Skeletal muscle tissue (tissue), 4 donors: Measurements from ENCODE around the gene NECAB2. TPM values are rescaled to one million over a fixed set of nuclear protein-coding genes. Genes with fewer than 3 reads are reported as not detected.

Experiments used
- H3K27ac ChIP-seq: one replicate; pipeline ENCODE4 v1.7.0; 2013; ENCODE audit warnings: mild to moderate bottlenecking, low read depth, low read length, inconsistent platforms
- H3K27me3 ChIP-seq, 3 donors: one replicate each; pipeline ENCODE4 v1.7.0; 2013; ENCODE audit warnings: low read length in 3 of 3; ENCODE audit not compliant: control insufficient read depth in 3 of 3, insufficient read depth in 3 of 3
- H3K36me3 ChIP-seq, 3 donors: one replicate each; pipeline ENCODE4 v1.7.0; 2013; ENCODE audit warnings: low read length in 3 of 3; ENCODE audit not compliant: control insufficient read depth in 3 of 3, insufficient read depth in 3 of 3
- H3K4me1 ChIP-seq, 3 donors: one replicate each; pipeline ENCODE4 v1.7.0; 2013; ENCODE audit warnings: low read length in 3 of 3, mild to moderate bottlenecking in 3 of 3; ENCODE audit not compliant: control insufficient read depth in 3 of 3, insufficient read depth in 3 of 3
- H3K4me3 ChIP-seq, 3 donors: one replicate each; pipeline ENCODE4 v1.7.0; 2013; ENCODE audit warnings: low read length in 3 of 3
- H3K9ac ChIP-seq, 3 donors: one replicate each; pipeline ENCODE4 v1.7.0; 2013; ENCODE audit warnings: low read length in 3 of 3, mild to moderate bottlenecking in 3 of 3, moderate library complexity in 2 of 3, low read depth in 1 of 3
- H3K9me3 ChIP-seq, 3 donors: one replicate each; pipeline ENCODE4 v1.7.0; 2013; ENCODE audit warnings: low read length in 3 of 3; ENCODE audit not compliant: control insufficient read depth in 3 of 3
- total RNA-seq: library from RNA; depleted of rRNA; stranded (reverse); fragments of >200 nt; gene quantifications from one replicate; pipeline ENCODE4 v1.2.3, GENCODE V29; 2014
- donor health status: Osteomylitis.

Gene NECAB2
- total RNA-seq = not detected

GRCh38 chr16:83967838-83968305 lies at the start of gene NECAB2:
TSS of gene NECAB2 (plus strand) at chr16:83968244. CDS start at chr16:83968649, 405 bp downstream.
- peaks cover 0 to 9% (median 7%) of the 10 kb centered on the region in 3 donors for H3K4me1 ChIP-seq
- H3K9me3 ChIP-seq = no peaks in the 10 kb centered on the region
- no peak within 1 kb of the TSS for H3K27ac ChIP-seq
- H3K9ac ChIP-seq = no peak within 1 kb of the TSS
- peaks cover 17 to 22% (median 21%) of the 10 kb centered on the region in 3 donors for H3K36me3 ChIP-seq
- peaks cover 0 to 7% (median 4%) of the 10 kb centered on the region in 3 donors for H3K27me3 ChIP-seq
- no peak within 1 kb of the TSS for H3K4me3 ChIP-seq

DNA sequence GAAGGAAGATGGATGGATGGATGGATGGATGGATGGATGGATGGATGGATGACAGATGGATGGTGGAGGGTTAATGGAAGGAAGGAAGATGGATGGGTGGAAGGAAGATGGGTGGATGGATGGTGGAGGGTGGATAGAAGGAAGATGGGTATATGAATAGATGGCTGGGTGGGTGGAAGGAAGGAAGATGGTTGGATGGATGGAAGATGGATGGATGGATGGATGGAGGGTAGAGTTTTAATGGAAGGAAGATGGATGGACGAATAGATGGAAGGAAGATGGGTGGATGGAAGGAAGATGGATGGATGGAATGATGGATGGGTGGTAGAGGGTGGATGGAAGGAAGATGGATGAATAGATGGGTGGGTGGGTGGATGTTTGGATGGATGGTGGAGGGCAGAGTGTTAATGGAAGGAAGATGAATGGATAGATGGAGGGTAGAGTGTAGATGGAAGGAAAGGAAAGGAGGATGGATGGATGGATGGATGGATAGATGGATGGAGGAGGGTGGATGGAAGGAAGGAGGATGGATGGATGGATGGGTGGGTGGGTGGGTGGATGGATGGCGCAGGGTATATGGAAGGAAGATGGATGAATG lies 47.1 kb upstream of the NECAB2 start:
- H3K4me3 ChIP-seq = no peak overlapping the region
- peaks cover 46 to 49% (median 49%) of the 10 kb centered on the region in 3 donors for H3K36me3 ChIP-seq
- H3K27ac ChIP-seq = no peak overlapping the region
- H3K9me3 ChIP-seq = no peaks in the 10 kb centered on the region
- no peak overlapping the region for H3K9ac ChIP-seq
- no peaks in the 10 kb centered on the region for H3K27me3 ChIP-seq
- H3K4me1 ChIP-seq = peaks cover 0 to 5% (median under 1%) of the 10 kb centered on the region in 3 donors

GRCh38 chr16:83923581-83924365 lies 44.3 kb upstream of the NECAB2 start:
- Histone ChIP-seq H3K36me3 (peaks cover 23 to 27% (median 24%) of the 10 kb centered on the region in 3 donors), H3K4me3 (no peak overlapping the region), H3K9me3 (no peaks in the 10 kb centered on the region), H3K4me1 (peaks cover 9 to 11% (median 10%) of the 10 kb centered on the region in 3 donors), H3K9ac (no peak overlapping the region), H3K27me3 (no peaks in the 10 kb centered on the region), H3K27ac (no peak overlapping the region)

- H3K4me3 ChIP-seq = no peak overlapping the region
- no peak overlapping the region for H3K9ac ChIP-seq
- no peaks in the 10 kb centered on the region for H3K27me3 ChIP-seq
- no peaks in the 10 kb centered on the region for H3K9me3 ChIP-seq
- peaks cover 14 to 18% (median 17%) of the 10 kb centered on the region in 3 donors for H3K36me3 ChIP-seq
- peaks cover 9 to 11% (median 10%) of the 10 kb centered on the region in 3 donors for H3K4me1 ChIP-seq
- no peak overlapping the region for H3K27ac ChIP-seq
Observed at GRCh38 chr16:83924686-83925085, 43.4 kb upstream of the NECAB2 start.

GRCh38 chr16:83925095-83925905 lies 42.7 kb upstream of the NECAB2 start:
- H3K27ac ChIP-seq = no peak overlapping the region
- peaks cover 8 to 12% (median 10%) of the 10 kb centered on the region in 3 donors for H3K36me3 ChIP-seq
- no peak overlapping the region for H3K4me3 ChIP-seq
- no peaks in the 10 kb centered on the region for H3K27me3 ChIP-seq
- H3K9ac ChIP-seq = no peak overlapping the region
- H3K9me3 ChIP-seq = no peaks in the 10 kb centered on the region
- H3K4me1 ChIP-seq = peaks cover 9 to 11% (median 10%) of the 10 kb centered on the region in 3 donors

GRCh38 chr16:83925957-83926725 lies 41.9 kb upstream of the NECAB2 start:
- H3K9me3 ChIP-seq = no peaks in the 10 kb centered on the region
- no peak overlapping the region for H3K27ac ChIP-seq
- peaks cover 9 to 11% (median 10%) of the 10 kb centered on the region in 3 donors for H3K4me1 ChIP-seq
- peaks cover 6 to 8% (median 7%) of the 10 kb centered on the region in 3 donors for H3K36me3 ChIP-seq
- H3K9ac ChIP-seq = peak overlapping the region in 1 of 3 donors; percentile 16
- H3K4me3 ChIP-seq = peak overlapping the region in 2 of 3 donors; percentile 13 to 14
- no peaks in the 10 kb centered on the region for H3K27me3 ChIP-seq

GRCh38 chr16:83926726-83927397 lies 41.2 kb upstream of the NECAB2 start:
- Histone ChIP-seq H3K27me3 (no peaks in the 10 kb centered on the region), H3K36me3 (peaks cover 1 to 5% (median 2%) of the 10 kb centered on the region in 3 donors), H3K4me1 (peaks cover 9 to 11% (median 10%) of the 10 kb centered on the region in 3 donors), H3K27ac (no peak overlapping the region), H3K9ac (peak overlapping the region in 1 of 3 donors; percentile 16), H3K9me3 (no peaks in the 10 kb centered on the region), H3K4me3 (peak overlapping the region in 2 of 3 donors; percentile 13 to 14)

- H3K4me1 ChIP-seq = peaks cover 9 to 11% (median 10%) of the 10 kb centered on the region in 3 donors
- H3K4me3 ChIP-seq = no peak overlapping the region
- peaks cover 0 to 5% (median 0%) of the 10 kb centered on the region in 3 donors for H3K27me3 ChIP-seq
- no peak overlapping the region for H3K9ac ChIP-seq
- no peaks in the 10 kb centered on the region for H3K9me3 ChIP-seq
- H3K27ac ChIP-seq = no peak overlapping the region
- H3K36me3 ChIP-seq = peaks cover 0 to 5% (median 0%) of the 10 kb centered on the region in 3 donors
Observed at GRCh38 chr16:83928341-83929055, 39.5 kb upstream of the NECAB2 start.
